Neural progenitor cell (in vitro differentiated cells): ENCODE results near the gene STRIT1. TPM values are rescaled to one million over a fixed set of nuclear protein-coding genes. Genes with fewer than 3 reads are reported as not detected.

Source experiments
- DNase-seq: peaks from one replicate; pipeline ENCODE4 v3.0.0-alpha.2; 2016; ENCODE audit warnings: low spot score
- H2AFZ ChIP-seq: fragments of 200-600 bp; sonication (generic); replicated peaks from 2 replicates; pipeline ENCODE4 v1.6.1; 2016; ENCODE audit warnings: antibody characterized with exemption
- H3F3A ChIP-seq: fragments of 200-600 bp; sonication (generic); 2 replicates; pipeline ENCODE4 v1.6.1; 2016; ENCODE audit warnings: antibody characterized with exemption, low read depth
- H3K27ac ChIP-seq: fragments of 200-600 bp; sonication (generic); 2 replicates; pipeline ENCODE4 v1.5.1; 2016; ENCODE audit warnings: mild to moderate bottlenecking
- H3K27me3 ChIP-seq: fragments of 200-600 bp; sonication (generic); 2 replicates; pipeline ENCODE4 v1.6.1; 2016; ENCODE audit warnings: mild to moderate bottlenecking, moderate library complexity
- H3K36me3 ChIP-seq: fragments of 200-600 bp; sonication (generic); 2 replicates; pipeline ENCODE4 v1.5.1; 2016
- H3K4me1 ChIP-seq: fragments of 200-600 bp; sonication (generic); 2 replicates; pipeline ENCODE4 v1.6.1; 2016; ENCODE audit warnings: mixed run types
- H3K4me2 ChIP-seq: fragments of 200-600 bp; sonication (generic); 2 replicates; pipeline ENCODE4 v1.6.1; 2016
- H3K4me3 ChIP-seq: fragments of 200-600 bp; sonication (generic); 2 replicates; pipeline ENCODE4 v1.5.1; 2016
- H3K79me2 ChIP-seq: fragments of 200-600 bp; sonication (generic); 2 replicates; pipeline ENCODE4 v1.6.1; 2016; ENCODE audit warnings: low read depth
- H3K9ac ChIP-seq: fragments of 200-600 bp; sonication (generic); 2 replicates; pipeline ENCODE4 v1.6.1; 2016
- H3K9me3 ChIP-seq: fragments of 200-600 bp; sonication (generic); 2 replicates; pipeline ENCODE4 v1.5.1; 2016; ENCODE audit warnings: low read depth
- H4K20me1 ChIP-seq: fragments of 200-600 bp; sonication (generic); 2 replicates; pipeline ENCODE4 v1.6.1; 2016; ENCODE audit warnings: low read depth
- H3K27ac Mint-ChIP-seq: 3 replicates; pipeline ENCODE4 v1.8.0; 2021; ENCODE audit warnings: mixed read lengths
- H3K27me3 Mint-ChIP-seq: 2 replicates; pipeline ENCODE4 v1.8.0; 2022; ENCODE audit warnings: low read depth, mild to moderate bottlenecking, inconsistent platforms, moderate library complexity, mixed read lengths; ENCODE audit not compliant: insufficient read depth
- H3K36me3 Mint-ChIP-seq: 3 replicates; pipeline ENCODE4 v1.8.0; 2021; ENCODE audit warnings: mixed read lengths
- H3K4me1 Mint-ChIP-seq: 3 replicates; pipeline ENCODE4 v1.8.0; 2021; ENCODE audit warnings: mixed read lengths
- H3K4me3 Mint-ChIP-seq: 3 replicates; pipeline ENCODE4 v1.8.0; 2021; ENCODE audit warnings: mild to moderate bottlenecking, moderate library complexity, mixed read lengths
- H3K9me3 Mint-ChIP-seq: 3 replicates; pipeline ENCODE4 v1.8.0; 2020; ENCODE audit warnings: mixed read lengths
- EZH2 ChIP-seq: fragments of 200-600 bp; sonication (generic); IDR thresholded peaks from 2 replicates; pipeline ENCODE4 v1.6.1; 2017; ENCODE audit warnings: antibody characterized with exemption, mild to moderate bottlenecking, moderate library complexity
- EZH2phosphoT487 ChIP-seq: fragments of 200-600 bp; sonication (generic); IDR thresholded peaks from 2 replicates; pipeline ENCODE4 v1.6.1; 2017; ENCODE audit warnings: antibody characterized with exemption
- total RNA-seq: library from RNA; depleted of rRNA; stranded (reverse); fragments of >200 nt; gene quantifications from 2 replicates; pipeline ENCODE4 v1.2.3, GENCODE V29; 2015; ENCODE audit warnings: low replicate concordance
- TF ChIP-seq, protein P1 (sequence below): fragments of 200-600 bp; sonication (generic); IDR thresholded peaks from 2 replicates; pipeline ENCODE4 v1.5.1; 2017; ENCODE audit warnings: antibody characterized with exemption, mild to moderate bottlenecking

STRIT1 gene
- total RNA-seq, 1 donor from 2014 or later, result not detected

DNA sequence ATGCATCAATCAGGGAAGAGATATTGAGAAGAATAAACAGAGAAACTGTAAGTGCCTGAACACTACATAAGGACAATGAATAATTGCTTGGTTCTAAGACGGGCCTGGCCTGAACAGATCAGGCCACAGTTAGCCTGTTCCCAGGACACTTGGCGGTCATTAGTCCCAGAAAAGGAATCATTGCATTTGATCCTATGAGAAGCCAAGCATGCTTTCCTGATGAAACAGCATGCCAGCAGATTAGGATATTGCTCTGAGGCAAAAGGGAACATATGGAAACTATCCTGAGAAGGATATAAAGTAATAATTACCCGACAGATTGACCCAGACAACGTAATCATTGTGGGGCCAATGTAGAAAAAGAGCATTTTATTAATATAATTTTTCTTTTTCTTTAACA is 51.9 kb downstream of the STRIT1 start:
- TF ChIP-seq EZH2phosphoT487, result no peak
- TF ChIP-seq EZH2, result no peak
- TF ChIP-seq, protein P1, sequence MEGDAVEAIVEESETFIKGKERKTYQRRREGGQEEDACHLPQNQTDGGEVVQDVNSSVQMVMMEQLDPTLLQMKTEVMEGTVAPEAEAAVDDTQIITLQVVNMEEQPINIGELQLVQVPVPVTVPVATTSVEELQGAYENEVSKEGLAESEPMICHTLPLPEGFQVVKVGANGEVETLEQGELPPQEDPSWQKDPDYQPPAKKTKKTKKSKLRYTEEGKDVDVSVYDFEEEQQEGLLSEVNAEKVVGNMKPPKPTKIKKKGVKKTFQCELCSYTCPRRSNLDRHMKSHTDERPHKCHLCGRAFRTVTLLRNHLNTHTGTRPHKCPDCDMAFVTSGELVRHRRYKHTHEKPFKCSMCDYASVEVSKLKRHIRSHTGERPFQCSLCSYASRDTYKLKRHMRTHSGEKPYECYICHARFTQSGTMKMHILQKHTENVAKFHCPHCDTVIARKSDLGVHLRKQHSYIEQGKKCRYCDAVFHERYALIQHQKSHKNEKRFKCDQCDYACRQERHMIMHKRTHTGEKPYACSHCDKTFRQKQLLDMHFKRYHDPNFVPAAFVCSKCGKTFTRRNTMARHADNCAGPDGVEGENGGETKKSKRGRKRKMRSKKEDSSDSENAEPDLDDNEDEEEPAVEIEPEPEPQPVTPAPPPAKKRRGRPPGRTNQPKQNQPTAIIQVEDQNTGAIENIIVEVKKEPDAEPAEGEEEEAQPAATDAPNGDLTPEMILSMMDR, result no peak
- Histone ChIP-seq H2AFZ (no peak overlapping the region), H3K4me2 (no peak overlapping the region), H4K20me1 (no peaks in the 10 kb centered on the region), H3K9ac (no peak overlapping the region), H3F3A (no peaks in the 10 kb centered on the region), H3K27me3 (no peaks in the 10 kb centered on the region), H3K4me1 (no peaks in the 10 kb centered on the region), H3K36me3 (no peaks in the 10 kb centered on the region), H3K27ac (no peak overlapping the region), H3K9me3 (no peaks in the 10 kb centered on the region), H3K79me2 (no peaks in the 10 kb centered on the region), H3K4me3 (no peak overlapping the region)
- Mint-ChIP-seq H3K4me1 (peaks cover 2% of the 10 kb centered on the region), H3K4me3 (no peak overlapping the region), H3K27ac (no peak overlapping the region), H3K36me3 (no peaks in the 10 kb centered on the region), H3K9me3 (peaks cover 3% of the 10 kb centered on the region), H3K27me3 (no peaks in the 10 kb centered on the region)
- DNase-seq, result no peak

Other genes starting within 250 kb of the STRIT1 start
- 1.5 and 5.0 TPM in 2 replicates for gene MME, start 213.4 kb downstream of the STRIT1 start, total RNA-seq